T-helper 1 cell treated with Interleukin-12 subunit alpha and Interleukin-12 subunit beta and Interleukin-4 antibody, amounts not matched to agents 30 μg/mL and 1 μg/mL, for 36 hours (primary cell): ENCODE results near the gene RTCA.
"Not testable (repeated sequence)": the region's sequence is repeated elsewhere in the genome, so short reads cannot be mapped to it uniquely, and the experiment has no call there.

Experiments
- H3K27ac Mint-ChIP-seq: one replicate; pipeline ENCODE4 v1.8.0; 2021; ENCODE audit warnings: mild to moderate bottlenecking, mixed read lengths
- H3K27me3 Mint-ChIP-seq: one replicate; pipeline ENCODE4 v1.8.0; 2021; ENCODE audit warnings: low read depth, mixed read lengths
- H3K36me3 Mint-ChIP-seq: one replicate; pipeline ENCODE4 v1.8.0; 2021; ENCODE audit warnings: low read depth, mixed read lengths
- H3K4me1 Mint-ChIP-seq: one replicate; pipeline ENCODE4 v1.8.0; 2021; ENCODE audit warnings: low read depth, mixed read lengths
- H3K4me3 Mint-ChIP-seq: one replicate; pipeline ENCODE4 v1.8.0; 2021; ENCODE audit warnings: mild to moderate bottlenecking, moderate library complexity, mixed read lengths
- H3K9me3 Mint-ChIP-seq: one replicate; pipeline ENCODE4 v1.8.0; 2021; ENCODE audit warnings: mixed read lengths

RTCA gene

GRCh38 chr1:100306735-100307313, 40.8 kb downstream of the RTCA start:
- Mint-ChIP-seq H3K27ac (peak overlapping the region; percentile 10), H3K4me3 (no peak overlapping the region), H3K4me1 (peaks cover 9% of the 10 kb centered on the region), H3K9me3 (peaks cover 5% of the 10 kb centered on the region), H3K27me3 (peaks cover 4% of the 10 kb centered on the region), H3K36me3 (peaks cover 4% of the 10 kb centered on the region)

GRCh38 chr1:100308777-100309176, 42.8 kb downstream of the RTCA start:
- Mint-ChIP-seq H3K36me3 (peaks cover 4% of the 10 kb centered on the region), H3K4me1 (peaks cover 9% of the 10 kb centered on the region), H3K9me3 (peaks cover 5% of the 10 kb centered on the region), H3K27ac (no peak overlapping the region), H3K4me3 (no peak overlapping the region), H3K27me3 (peaks cover 13% of the 10 kb centered on the region)

GRCh38 chr1:100309863-100310262, 43.8 kb downstream of the RTCA start:
- Mint-ChIP-seq H3K4me3 (no peak overlapping the region), H3K27me3 (peaks cover 14% of the 10 kb centered on the region), H3K9me3 (peaks cover 8% of the 10 kb centered on the region), H3K4me1 (peaks cover 9% of the 10 kb centered on the region), H3K27ac (no peak overlapping the region), H3K36me3 (peaks cover 4% of the 10 kb centered on the region)

- H3K9me3 Mint-ChIP-seq = peaks cover 23% of the 10 kb centered on the region
- no peaks in the 10 kb centered on the region for H3K4me1 Mint-ChIP-seq
- H3K27ac Mint-ChIP-seq = no peak overlapping the region
- H3K36me3 Mint-ChIP-seq = peaks cover 4% of the 10 kb centered on the region
- no peak overlapping the region for H3K4me3 Mint-ChIP-seq
- peaks cover 18% of the 10 kb centered on the region for H3K27me3 Mint-ChIP-seq
Measured at GRCh38 chr1:100313382-100313781, 47.4 kb downstream of the RTCA start.

GRCh38 chr1:100316622-100317021, 50.6 kb downstream of the RTCA start:
- no peak overlapping the region for H3K4me3 Mint-ChIP-seq

GRCh38 chr1:100320311-100321099, 54.5 kb downstream of the RTCA start:
- Mint-ChIP-seq H3K27me3 (peaks cover 2% of the 10 kb centered on the region), H3K4me1 (peaks cover 2% of the 10 kb centered on the region), H3K9me3 (peaks cover 26% of the 10 kb centered on the region), H3K4me3 (no peak overlapping the region), H3K36me3 (peaks cover 4% of the 10 kb centered on the region), H3K27ac (no peak overlapping the region)

More at GRCh38 chr1:100316622-100317021, 50.6 kb downstream of the RTCA start:
- Mint-ChIP-seq H3K27me3 (peaks cover 13% of the 10 kb centered on the region), H3K9me3 (peaks cover 32% of the 10 kb centered on the region), H3K36me3 (peaks cover 4% of the 10 kb centered on the region), H3K27ac (no peak overlapping the region), H3K4me1 (no peaks in the 10 kb centered on the region)

GRCh38 chr1:100321100-100321493, 55.1 kb downstream of the RTCA start:
- H3K9me3 Mint-ChIP-seq = peaks cover 23% of the 10 kb centered on the region
- H3K4me1 Mint-ChIP-seq = peaks cover 2% of the 10 kb centered on the region
- H3K4me3 Mint-ChIP-seq = no peak overlapping the region
- no peak overlapping the region for H3K27ac Mint-ChIP-seq
- no peaks in the 10 kb centered on the region for H3K27me3 Mint-ChIP-seq
- H3K36me3 Mint-ChIP-seq = peaks cover 4% of the 10 kb centered on the region

- H3K27me3 Mint-ChIP-seq = peaks cover under 1% of the 10 kb centered on the region
- peaks cover 20% of the 10 kb centered on the region for H3K9me3 Mint-ChIP-seq
- H3K27ac Mint-ChIP-seq = no peak overlapping the region
- H3K36me3 Mint-ChIP-seq = peaks cover 4% of the 10 kb centered on the region
- no peak overlapping the region for H3K4me3 Mint-ChIP-seq
- peaks cover 3% of the 10 kb centered on the region for H3K4me1 Mint-ChIP-seq
Measured at GRCh38 chr1:100321506-100321905, 55.5 kb downstream of the RTCA start.

- peaks cover 3% of the 10 kb centered on the region for H3K27me3 Mint-ChIP-seq
- peaks cover 17% of the 10 kb centered on the region for H3K9me3 Mint-ChIP-seq
- no peak overlapping the region for H3K4me3 Mint-ChIP-seq
- H3K36me3 Mint-ChIP-seq = peaks cover 4% of the 10 kb centered on the region
- H3K27ac Mint-ChIP-seq = no peak overlapping the region
- H3K4me1 Mint-ChIP-seq = peaks cover 5% of the 10 kb centered on the region
Measured at GRCh38 chr1:100322436-100323211, 56.6 kb downstream of the RTCA start.

- peaks cover 5% of the 10 kb centered on the region for H3K4me1 Mint-ChIP-seq
- H3K9me3 Mint-ChIP-seq = peaks cover 14% of the 10 kb centered on the region
- H3K4me3 Mint-ChIP-seq = no peak overlapping the region
- H3K27ac Mint-ChIP-seq = no peak overlapping the region
- H3K27me3 Mint-ChIP-seq = peaks cover 3% of the 10 kb centered on the region
- H3K36me3 Mint-ChIP-seq = peaks cover 4% of the 10 kb centered on the region
Measured at GRCh38 chr1:100323419-100324106, 57.5 kb downstream of the RTCA start.

- Mint-ChIP-seq H3K4me1 (peaks cover 5% of the 10 kb centered on the region), H3K27me3 (peaks cover 8% of the 10 kb centered on the region), H3K36me3 (no peaks in the 10 kb centered on the region), H3K4me3 (no peak overlapping the region), H3K9me3 (peaks cover 2% of the 10 kb centered on the region), H3K27ac (no peak overlapping the region)
Measured at GRCh38 chr1:100325415-100326324, 59.7 kb downstream of the RTCA start.

GRCh38 chr1:100326325-100326670, 60.3 kb downstream of the RTCA start:
- not testable (repeated sequence) for H3K27me3 Mint-ChIP-seq, H3K4me1 Mint-ChIP-seq, H3K4me3 Mint-ChIP-seq, H3K36me3 Mint-ChIP-seq, H3K27ac Mint-ChIP-seq, H3K9me3 Mint-ChIP-seq

- H3K36me3 Mint-ChIP-seq = no peaks in the 10 kb centered on the region
- no peaks in the 10 kb centered on the region for H3K9me3 Mint-ChIP-seq
- peaks cover 3% of the 10 kb centered on the region for H3K4me1 Mint-ChIP-seq
- peaks cover 8% of the 10 kb centered on the region for H3K27me3 Mint-ChIP-seq
- no peak overlapping the region for H3K27ac Mint-ChIP-seq
- no peak overlapping the region for H3K4me3 Mint-ChIP-seq
Measured at GRCh38 chr1:100328133-100328532, 62.1 kb downstream of the RTCA start.

GRCh38 chr1:100331146-100331545, 65.1 kb downstream of the RTCA start:
- H3K36me3 Mint-ChIP-seq, H3K4me1 Mint-ChIP-seq, H3K9me3 Mint-ChIP-seq, H3K4me3 Mint-ChIP-seq, H3K27ac Mint-ChIP-seq: not testable (repeated sequence)
- H3K27me3 Mint-ChIP-seq = peaks cover 14% of the 10 kb centered on the region
